Posterior vena cava (tissue), 2 donors: ENCODE results near the gene ADCYAP1R1. TPM values are rescaled to one million over a fixed set of nuclear protein-coding genes. Genes with fewer than 3 reads are reported as not detected.

ENCODE experiments used
- DNase-seq: peaks from one replicate; pipeline ENCODE4 v3.0.0-alpha.2; 2020; ENCODE audit warnings: low spot score
- intact Hi-C, 2 donors: fragments of 100-400 bp; cut with DNase I; formaldehyde crosslinking; loops; one replicate each; pipeline versions ENCODE4 v1.14.1 to v1.14.2; 2022 to 2023
- total RNA-seq, 2 donors: library from RNA; stranded (reverse); fragmentation: NEBNext Ultra II Directional; extraction: Animal tissue kit (Norgen Biotek cat#: 25700); gene quantifications; one replicate each; pipeline ENCODE4 v1.2.1, GENCODE V29; 2021
- donor health status: DM: yes; HTN: yes; CAD: no.
- donor health status: DM: yes; HTN: yes; CAD: no.

The ADCYAP1R1 gene
- total RNA-seq, 2 donors from 2014 or later, result 1.8 to 4.3 TPM

DNA sequence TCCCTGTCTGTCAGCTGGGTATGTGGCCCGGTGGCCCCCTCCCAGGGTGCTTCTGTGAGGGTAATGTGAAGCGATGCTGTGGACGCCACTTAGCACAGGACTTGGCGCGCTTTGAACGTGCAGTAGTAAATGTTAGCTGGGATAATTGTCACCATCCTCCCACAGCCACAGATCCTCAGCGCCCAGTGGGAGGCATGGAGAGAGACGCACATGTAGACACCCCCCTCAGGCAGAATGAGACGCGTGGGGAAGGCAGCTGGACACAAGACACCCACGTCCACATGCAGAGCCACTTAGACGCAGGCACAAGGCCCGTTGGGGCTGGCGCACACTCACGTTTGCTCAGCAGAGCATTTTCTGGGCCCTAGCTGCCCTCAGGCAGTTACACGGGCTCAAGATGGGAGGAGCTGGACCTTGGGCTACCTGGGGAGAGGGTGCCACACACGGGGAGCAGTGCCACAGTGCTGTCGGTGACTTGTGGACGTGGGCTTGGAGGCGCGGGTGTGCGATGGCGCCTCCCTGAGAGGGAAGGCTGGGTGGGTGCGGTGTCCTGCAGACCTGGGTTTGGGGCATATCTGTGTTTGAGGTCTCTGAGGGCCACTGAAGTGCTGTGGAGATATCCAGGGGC is 26.4 kb downstream of the ADCYAP1R1 start:
- intact Hi-C loops, result no loop called here
- peak; percentile 69 for DNase-seq

DNA sequence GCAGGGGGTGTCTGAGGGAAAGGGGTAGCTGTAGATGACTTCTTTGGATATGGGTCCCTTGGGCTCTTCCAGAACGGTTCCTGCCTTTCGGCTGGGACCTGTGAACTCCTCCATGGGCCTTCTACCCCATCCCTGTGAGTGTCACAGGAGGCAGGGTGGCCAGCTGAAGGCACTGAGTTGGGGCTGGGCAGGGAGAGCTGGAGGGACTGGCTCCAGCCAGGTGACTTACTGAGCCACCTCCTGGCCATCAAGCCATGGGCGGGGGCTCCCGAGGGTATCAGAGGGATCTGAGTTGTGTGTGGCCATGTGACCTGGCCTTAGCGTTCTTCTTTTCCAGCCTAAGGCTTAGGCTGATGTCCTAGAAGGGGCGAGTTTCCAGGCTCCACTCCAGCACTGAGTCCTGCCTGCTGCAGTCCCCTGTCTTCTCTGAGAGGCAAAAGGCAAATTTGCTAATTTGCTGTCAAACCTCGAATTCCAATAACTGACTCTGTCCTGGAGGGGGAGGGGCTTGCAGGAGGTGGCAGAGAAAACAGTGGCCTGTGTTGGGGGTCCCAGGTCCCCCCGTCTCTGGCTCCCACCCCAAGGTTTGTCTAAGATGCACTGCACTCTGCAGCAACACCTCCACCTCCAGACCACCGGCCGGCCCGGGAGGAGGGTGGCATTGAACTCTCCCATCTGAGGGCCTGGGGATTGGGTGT is 27.2 kb downstream of the ADCYAP1R1 start:
- peak; percentile 60 for DNase-seq
- intact Hi-C loops, result no loop called here

- intact Hi-C loops, result no loop called here
- peak; percentile 5 for DNase-seq
Observed at GRCh38 chr7:31079824-31080511, 27.9 kb downstream of the ADCYAP1R1 start.

- intact Hi-C loops, result no loop called here
- no peak for DNase-seq
Observed at GRCh38 chr7:31080763-31081162, 28.7 kb downstream of the ADCYAP1R1 start.

- intact Hi-C loops, result no loop called here
- peak; percentile 29 for DNase-seq
Observed at GRCh38 chr7:31082017-31082416, 29.9 kb downstream of the ADCYAP1R1 start.

DNA sequence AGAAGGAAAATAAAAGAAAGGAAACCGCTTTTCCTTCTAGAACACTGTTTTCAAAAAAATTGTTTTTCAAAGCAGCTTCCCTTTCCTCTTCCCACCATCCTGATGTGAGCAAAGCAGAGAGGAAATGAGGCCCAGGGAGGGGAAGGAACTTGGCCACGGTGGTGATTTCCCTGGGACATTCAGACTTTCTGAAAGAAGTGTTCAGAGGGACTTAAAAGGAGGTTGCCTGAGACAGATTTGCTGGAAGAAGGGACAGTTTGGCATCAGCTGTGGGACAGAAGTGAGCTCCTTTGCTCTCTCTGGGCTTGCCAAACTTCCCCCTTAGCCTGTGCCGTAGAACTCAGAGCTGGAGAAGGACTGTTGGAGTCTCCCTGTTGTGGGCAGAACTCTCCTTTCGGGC is 30.3 kb downstream of the ADCYAP1R1 start:
- peak; percentile 4 for DNase-seq

DNA sequence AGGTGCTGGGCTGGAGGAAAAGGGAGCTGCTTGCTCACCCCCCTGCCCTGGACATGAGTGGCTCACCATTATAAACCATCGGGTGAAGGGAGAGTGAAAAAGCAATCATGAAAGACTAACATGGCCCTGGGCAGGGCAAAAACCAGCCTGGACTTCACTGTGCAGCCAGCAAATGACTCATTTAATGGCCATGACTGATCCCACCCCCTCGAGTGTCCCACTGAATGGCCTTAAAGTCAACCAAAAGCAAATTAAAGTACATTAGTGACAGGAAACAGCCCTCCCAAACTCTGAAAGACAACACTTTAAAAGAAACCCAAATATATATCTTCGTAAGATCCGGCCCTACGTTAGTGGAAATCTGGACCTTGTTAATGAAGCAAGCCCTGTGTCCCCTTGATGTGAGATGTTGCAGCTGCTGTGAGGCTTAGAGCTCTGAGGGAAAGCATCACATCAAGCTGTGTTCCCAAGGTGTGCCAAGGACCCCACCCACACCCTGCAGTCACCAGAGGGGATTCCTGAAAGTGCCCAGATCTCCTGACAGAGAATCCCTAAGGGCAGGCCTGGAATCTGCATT is 31.2 kb downstream of the ADCYAP1R1 start:
- intact Hi-C loops, result no loop called here
- DNase-seq, result peak; percentile 42

More for the DNA sequence above, 30.3 kb downstream of the ADCYAP1R1 start:
- intact Hi-C loops, result no loop called here

- intact Hi-C loops, result no loop called here
- peak; percentile 32 for DNase-seq
Observed at GRCh38 chr7:31084226-31084625, 32.1 kb downstream of the ADCYAP1R1 start.

- intact Hi-C loops, result no loop called here
- DNase-seq, result peak; percentile 76
Observed at GRCh38 chr7:31087351-31087750, 35.2 kb downstream of the ADCYAP1R1 start.

- no peak for DNase-seq
- intact Hi-C loops, result no loop called here
Observed at GRCh38 chr7:31091924-31092434, 39.9 kb downstream of the ADCYAP1R1 start.

GRCh38 chr7:31092606-31093005 is 40.5 kb downstream of the ADCYAP1R1 start:
- peak; percentile 61 for DNase-seq

GRCh38 chr7:31093282-31093681 is 41.2 kb downstream of the ADCYAP1R1 start:
- no peak for DNase-seq
- intact Hi-C loops, result no loop called here

More at GRCh38 chr7:31092606-31093005, 40.5 kb downstream of the ADCYAP1R1 start:
- intact Hi-C loops, result no loop called here

- intact Hi-C loops, result no loop called here
- peak; percentile 36 for DNase-seq
Observed at GRCh38 chr7:31094271-31094670, 42.2 kb downstream of the ADCYAP1R1 start.

DNA sequence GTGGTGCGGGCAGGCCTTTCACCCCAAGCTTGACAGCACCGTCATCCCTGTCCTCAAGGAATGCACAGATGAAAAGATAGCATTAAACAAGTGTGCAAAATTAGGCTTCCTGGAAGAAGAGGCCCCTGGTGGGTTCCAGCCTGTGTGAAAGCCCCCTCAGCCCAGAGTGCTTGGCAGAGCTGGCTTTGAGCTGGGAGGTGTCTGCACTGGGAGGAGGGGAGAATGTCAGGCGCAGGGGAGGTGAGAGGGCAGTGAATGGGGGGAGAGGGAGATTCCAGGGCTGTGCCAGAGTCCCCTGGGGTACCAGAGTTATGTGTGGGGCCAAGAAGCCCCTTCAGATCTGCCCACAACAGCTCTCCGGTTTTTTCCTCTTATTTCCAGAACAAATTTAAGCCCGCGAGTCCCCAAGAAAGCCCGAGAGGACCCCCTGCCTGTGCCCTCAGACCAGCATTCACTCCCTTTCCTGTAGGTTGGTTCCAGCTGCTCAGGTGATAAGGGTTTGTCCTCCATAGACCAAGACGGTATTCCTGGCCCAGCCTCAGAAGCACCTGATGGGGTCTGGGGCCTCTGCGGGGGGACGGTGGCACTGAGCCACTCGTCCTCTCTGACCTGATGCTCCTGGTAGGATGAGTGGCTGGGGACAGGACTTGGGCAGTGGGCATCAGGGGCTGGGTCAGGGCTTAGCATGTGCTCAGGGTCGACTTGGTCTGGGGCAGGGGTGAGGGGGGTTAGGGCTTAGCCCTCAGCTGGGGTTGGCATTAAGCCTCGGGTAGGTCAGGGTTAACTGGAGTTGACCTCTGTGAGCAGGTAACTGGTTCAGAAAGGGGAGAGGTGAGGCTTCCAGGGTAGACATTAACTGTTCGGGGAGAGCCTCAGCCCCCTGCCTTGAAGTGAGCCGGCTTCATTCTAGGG is 43.4 kb downstream of the ADCYAP1R1 start:
- intact Hi-C loops, result loop anchor here in 1 of 2 donors (1.0 kb wide), 1 partner anchor 35 kb away; no protein-coding TSS in a partner anchor
- DNase-seq, result peak; percentile 78

DNA sequence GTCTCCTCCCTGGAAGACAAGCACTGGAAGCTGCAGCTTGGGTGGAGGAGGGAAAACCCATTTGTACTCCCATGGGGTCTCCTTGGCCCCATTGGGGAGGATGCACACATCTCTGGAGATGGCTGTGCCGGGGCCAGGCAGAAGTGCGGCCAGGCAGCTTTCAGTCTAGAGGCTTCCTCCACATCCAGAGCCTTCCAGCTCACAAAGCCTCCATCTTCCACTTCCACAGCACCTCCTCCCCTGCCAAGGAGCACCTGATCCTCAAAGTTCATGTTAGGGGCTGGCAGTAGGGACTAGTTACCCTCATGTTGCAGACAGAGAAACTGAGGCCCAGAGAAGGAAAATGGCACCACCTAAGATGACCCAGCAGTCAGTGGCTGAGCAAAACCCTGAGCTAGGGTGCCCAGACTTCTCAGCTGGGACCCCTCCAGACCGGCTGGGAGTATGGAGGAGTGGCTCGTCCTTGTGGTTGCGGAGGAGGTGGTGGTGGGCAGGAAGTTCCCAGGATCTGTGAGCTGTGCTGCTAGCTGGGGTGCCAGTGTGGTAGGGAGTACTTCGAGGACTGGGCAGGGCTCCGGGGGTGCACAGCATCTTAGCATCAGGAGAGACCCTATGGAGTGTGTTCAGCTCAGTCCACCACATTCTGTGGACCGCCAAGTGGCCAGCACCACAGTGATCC is 44.2 kb downstream of the ADCYAP1R1 start:
- intact Hi-C loops, result no loop called here
- DNase-seq, result peak; percentile 41

GRCh38 chr7:31096877-31097258 is 44.8 kb downstream of the ADCYAP1R1 start:
- intact Hi-C loops, result no loop called here
- DNase-seq, result peak; percentile 50

GRCh38 chr7:31098642-31099360 is 46.7 kb downstream of the ADCYAP1R1 start:
- peak; percentile 36 for DNase-seq
- intact Hi-C loops, result no loop called here
